GM23338 (cell line): ENCODE data around the gene C13orf46. TPM values are rescaled to one million over a fixed set of nuclear protein-coding genes. Genes with fewer than 3 reads are reported as not detected.

ENCODE experiments used
- ATAC-seq: fragments of 200-7000 bp; cut with Tn5 transposase; 3 replicates; pipeline ENCODE4 v1.9.1; 2020
- DNase-seq: peaks from one replicate; pipeline ENCODE4 v3.0.0-alpha.2; 2015; ENCODE audit warnings: low spot score
- H2AFZ ChIP-seq: fragments of 200-600 bp; sonication (generic); 2 replicates; pipeline ENCODE4 v1.8.0; 2016; ENCODE audit warnings: antibody characterized with exemption, mild to moderate bottlenecking, moderate library complexity
- H3F3A ChIP-seq: fragments of 200-600 bp; sonication (generic); replicated peaks from 2 replicates; pipeline ENCODE4 v1.8.0; 2017; ENCODE audit warnings: antibody characterized with exemption, mixed run types, low read depth
- H3K27ac ChIP-seq: fragments of 200-600 bp; sonication (generic); 2 replicates; pipeline ENCODE4 v1.6.1; 2016; ENCODE audit warnings: low read depth
- H3K27me3 ChIP-seq: fragments of 200-600 bp; sonication (generic); 2 replicates; pipeline ENCODE4 v1.8.0; 2016; ENCODE audit warnings: mild to moderate bottlenecking, mixed run types, moderate library complexity; ENCODE audit not compliant: insufficient read depth
- H3K36me3 ChIP-seq: fragments of 200-600 bp; sonication (generic); 2 replicates; pipeline ENCODE4 v1.8.0; 2016; ENCODE audit warnings: mild to moderate bottlenecking; ENCODE audit not compliant: insufficient read depth
- H3K4me1 ChIP-seq: fragments of 200-600 bp; sonication (generic); 2 replicates; pipeline ENCODE4 v1.8.0; 2016; ENCODE audit warnings: mild to moderate bottlenecking, moderate library complexity; ENCODE audit not compliant: insufficient read depth
- H3K4me2 ChIP-seq: fragments of 200-600 bp; sonication (generic); 2 replicates; pipeline ENCODE4 v1.7.1; 2017; ENCODE audit warnings: mixed run types
- H3K4me3 ChIP-seq: fragments of 200-600 bp; sonication (generic); 2 replicates; pipeline ENCODE4 v1.6.1; 2016; ENCODE audit warnings: mixed run types
- H3K79me2 ChIP-seq: fragments of 200-600 bp; sonication (generic); replicated peaks from 2 replicates; pipeline ENCODE4 v1.8.0; 2017; ENCODE audit warnings: mild to moderate bottlenecking; ENCODE audit not compliant: insufficient read depth
- H3K9me2 ChIP-seq: fragments of 200-600 bp; sonication (generic); 2 replicates; pipeline ENCODE4 v1.8.0; 2017; ENCODE audit not compliant: insufficient read depth
- H4K20me1 ChIP-seq: fragments of 200-600 bp; sonication (generic); replicated peaks from 2 replicates; pipeline ENCODE4 v1.8.0; 2017; ENCODE audit warnings: mild to moderate bottlenecking; ENCODE audit not compliant: insufficient read depth
- H3K27ac Mint-ChIP-seq: 2 replicates; pipeline ENCODE4 v1.8.0; 2020; ENCODE audit warnings: inconsistent platforms, mild to moderate bottlenecking, moderate library complexity, mixed read lengths
- H3K27me3 Mint-ChIP-seq: 3 replicates; pipeline ENCODE4 v1.8.0; 2022; ENCODE audit warnings: low read depth, mild to moderate bottlenecking, moderate library complexity, mixed read lengths, inconsistent platforms; ENCODE audit not compliant: insufficient read depth, poor library complexity
- H3K36me3 Mint-ChIP-seq: 3 replicates; pipeline ENCODE4 v1.8.0; 2021; ENCODE audit warnings: low read depth, mild to moderate bottlenecking, inconsistent platforms, moderate library complexity, mixed read lengths
- H3K4me1 Mint-ChIP-seq: 3 replicates; pipeline ENCODE4 v1.8.0; 2020; ENCODE audit warnings: mild to moderate bottlenecking, inconsistent platforms, mixed read lengths
- H3K4me3 Mint-ChIP-seq: 3 replicates; pipeline ENCODE4 v1.8.0; 2021; ENCODE audit warnings: moderate library complexity, mild to moderate bottlenecking, inconsistent platforms, mixed read lengths
- H3K9me3 Mint-ChIP-seq: 3 replicates; pipeline ENCODE4 v1.8.0; 2020; ENCODE audit warnings: moderate library complexity, mild to moderate bottlenecking, inconsistent platforms, mixed read lengths
- CREB1 ChIP-seq: fragments of 250-450 bp; sonication (Bioruptor Pico); IDR thresholded peaks from 2 replicates; pipeline ENCODE4 v1.5.0; 2020; ENCODE audit warnings: low read depth, mild to moderate bottlenecking, moderate library complexity
- CTCF ChIP-seq, 2 experiments: fragments of 200-600 bp in 1 of 2; sonication (generic) in 1 of 2; conservative IDR thresholded peaks; 2 replicates each; pipeline versions ENCODE4 v1.5.1 to v1.6.1; 2016 to 2017; ENCODE audit warnings: antibody characterized with exemption in 2 of 2, low read depth in 2 of 2, mild to moderate bottlenecking in 2 of 2, moderate library complexity in 1 of 2
- ETS1 ChIP-seq: IDR thresholded peaks from 2 replicates; pipeline ENCODE4 v1.6.1; 2016; ENCODE audit warnings: antibody characterized with exemption
- EZH2phosphoT487 ChIP-seq: fragments of 200-600 bp; sonication (generic); IDR thresholded peaks from one replicate; pipeline ENCODE4 v1.8.1; 2018; ENCODE audit warnings: antibody characterized with exemption; ENCODE audit not compliant: unreplicated experiment
- NANOG ChIP-seq: IDR thresholded peaks from 2 replicates; pipeline ENCODE4 v1.6.1; 2016; ENCODE audit warnings: antibody characterized with exemption, borderline replicate concordance
- REST ChIP-seq: IDR thresholded peaks from one replicate; pipeline ENCODE4 v1.6.1; 2018; ENCODE audit warnings: antibody characterized with exemption; ENCODE audit not compliant: unreplicated experiment
- STAT1 ChIP-seq: IDR thresholded peaks from one replicate; pipeline ENCODE4 v1.6.1; 2016; ENCODE audit warnings: antibody characterized with exemption; ENCODE audit not compliant: unreplicated experiment
- ZNF114 ChIP-seq: fragments of 250-450 bp; sonication (Bioruptor Pico); IDR thresholded peaks from 2 replicates; pipeline ENCODE4 v1.5.0; 2020; ENCODE audit warnings: mild to moderate bottlenecking, moderate library complexity
- ZNF462 ChIP-seq: fragments of 250-450 bp; sonication (Bioruptor Pico); IDR thresholded peaks from 2 replicates; pipeline ENCODE4 v1.5.0; 2020; ENCODE audit warnings: mild to moderate bottlenecking, moderate library complexity
- polyA plus RNA-seq: library from polyadenylated mRNA; unstranded; fragments of >200 nt; fragmentation: Nextera tagmentation; extraction: Ambion mirVana; gene quantifications from 2 replicates; pipeline ENCODE4 v1.2.1, GENCODE V29; 2016
- total RNA-seq: library from RNA; depleted of rRNA; stranded (reverse); fragments of >200 nt; shearing (Covaris generic); gene quantifications from 2 replicates; pipeline ENCODE4 v1.2.3, GENCODE V29; 2014

C13orf46 gene
- total and polyA plus RNA-seq, 2 experiments from 2014 or later, result 0.44 to 1.5 TPM

- DNase-seq, result no peak
- H3K9me2 ChIP-seq, result no peaks in the 10 kb centered on the region
- no peaks in the 10 kb centered on the region for H3K4me1 ChIP-seq
- H3K79me2 ChIP-seq, result no peaks in the 10 kb centered on the region
- H3K27ac ChIP-seq, result no peak overlapping the region
- Mint-ChIP-seq H3K27ac (peak overlapping the region; percentile 26; the same call in 1 of the 2 replicates), H3K4me1 (peaks cover 13% of the 10 kb centered on the region), H3K4me3 (no peak overlapping the region; the same call in 2 of the 3 replicates), H3K9me3 (peaks cover 3% of the 10 kb centered on the region; the same call in 1 of the 3 replicates), H3K36me3 (no peaks in the 10 kb centered on the region), H3K27me3 (peaks cover 4% of the 10 kb centered on the region)
- H3K36me3 ChIP-seq, result no peaks in the 10 kb centered on the region
- no peaks in the 10 kb centered on the region for H3K27me3 ChIP-seq
- H4K20me1 ChIP-seq, result no peaks in the 10 kb centered on the region
- H2AFZ ChIP-seq, result peak overlapping the region; percentile 69; the same call in 1 of the 2 replicates
- ATAC-seq, result peak; percentile 54
- TF ChIP-seq ETS1 (no peak), CTCF (conservative IDR thresholded peaks at IDR 0.05; ENCODE audit: low read depth in 2 of 2) (no peak), ZNF114 (CRISPR knock-in tag) (0 out of 2 replicates have a peak, but pooled peaks have one; percentile 41), CREB1 (CRISPR knock-in tag) (no peak), EZH2phosphoT487 (no peak), STAT1 (no peak), NANOG (no peak), ZNF462 (CRISPR knock-in tag) (peak; percentile 30; the same call in 1 of the 2 replicates), REST (no peak)
- no peak overlapping the region for H3K4me3 ChIP-seq
- no peak overlapping the region for H3K4me2 ChIP-seq
- no peaks in the 10 kb centered on the region for H3F3A ChIP-seq
These were observed 66.0 kb downstream of the C13orf46 start for GRCh38 chr13:113907635-113908617.
